GM19023 (cell line): ENCODE results near the gene PARP4.
"Not testable (repeated sequence)": the region's sequence is repeated elsewhere in the genome, so short reads cannot be mapped to it uniquely, and the experiment has no call there.

ENCODE experiments used
- ATAC-seq: cut with Tn5 transposase; IDR thresholded peaks from one replicate; pipeline ENCODE4 v1.9.1; 2021; ENCODE audit warnings: mild to moderate bottlenecking, moderate library complexity; ENCODE audit not compliant: unreplicated experiment

The PARP4 gene

DNA sequence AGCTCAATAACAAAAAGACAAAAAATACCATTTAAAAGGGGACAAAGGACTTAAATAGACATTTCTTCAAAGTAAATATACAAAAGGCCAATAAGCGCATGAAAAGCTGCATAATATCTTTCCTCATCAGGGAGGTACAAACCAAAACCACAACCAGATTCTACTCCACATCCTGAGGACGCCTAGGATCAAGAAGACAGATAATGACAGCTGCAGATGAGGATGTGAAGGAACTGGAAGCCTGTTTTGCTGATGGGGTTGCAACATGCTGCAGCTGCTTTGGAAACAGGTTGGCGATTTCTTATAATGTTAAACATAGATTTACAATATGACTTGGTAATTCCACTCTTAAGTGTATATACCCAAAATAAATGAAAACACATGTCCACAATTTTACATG lies 132.4 kb downstream of the PARP4 start:
- ATAC-seq: not testable (repeated sequence)

DNA sequence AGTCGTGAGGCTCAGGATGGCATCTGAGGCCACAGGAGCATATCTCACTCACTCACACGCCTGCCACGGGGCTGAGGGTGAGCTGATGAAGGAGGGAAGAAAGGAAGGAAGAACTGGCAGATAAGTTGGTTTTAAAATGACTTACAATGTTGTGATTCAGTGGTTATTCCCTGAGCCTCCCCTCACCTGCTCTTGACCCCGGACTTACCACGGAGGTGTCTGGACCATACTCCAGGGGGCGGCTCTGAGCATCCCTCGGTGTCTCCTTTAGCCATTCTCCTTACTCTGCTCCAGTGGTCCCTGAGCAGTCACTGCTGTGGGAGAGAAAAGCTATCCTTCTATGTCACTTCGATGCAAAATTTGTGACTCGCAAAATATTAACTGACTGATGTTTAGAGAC lies 141.3 kb downstream of the PARP4 start:
- ATAC-seq: not testable (repeated sequence)
